ENCODE results near the gene CCDC149.

The CCDC149 gene

DNA sequence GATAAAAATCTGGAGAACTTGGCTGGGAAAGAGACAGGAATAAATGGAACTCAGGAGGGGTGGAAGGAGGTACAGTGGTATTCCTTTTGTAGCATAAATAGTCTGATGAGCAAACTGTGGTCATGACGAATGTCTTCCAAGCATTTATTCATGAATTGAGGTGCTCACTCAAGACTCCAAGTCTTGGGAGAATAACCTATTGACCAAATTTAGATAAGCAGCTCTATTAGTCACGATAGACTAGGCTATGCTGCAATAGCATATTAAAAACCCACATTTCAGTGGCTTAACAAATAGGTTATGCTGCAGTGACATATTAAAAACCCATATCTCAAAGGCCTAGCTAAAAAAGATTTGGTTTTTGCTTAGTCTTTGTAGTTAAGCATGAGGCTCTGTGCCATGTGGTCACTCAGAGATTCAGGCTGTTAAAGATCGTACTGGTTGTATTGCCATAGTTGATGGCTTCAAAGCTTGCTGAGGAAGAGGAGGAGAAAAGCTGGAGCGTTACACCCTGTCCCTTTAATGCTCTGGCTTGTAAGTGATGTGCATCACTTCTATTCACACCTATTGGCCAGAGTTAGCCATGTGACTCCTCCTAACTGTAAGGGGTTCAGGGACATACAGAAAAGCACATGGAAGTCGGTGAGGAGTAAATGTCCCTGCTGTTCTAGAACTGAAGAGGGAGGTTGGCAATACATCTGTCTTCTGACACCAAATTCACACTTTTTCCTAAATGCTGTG, 24.5 kb upstream of the CCDC149 start:
- TF ChIP-seq CTCF (conservative IDR thresholded peaks at IDR 0.05; ENCODE audit: low read length): no peak
- DNase-seq (ENCODE audit: low read depth): no peak
- H3K4me3 ChIP-seq (ENCODE audit: low read length): no peak overlapping the region

DNA sequence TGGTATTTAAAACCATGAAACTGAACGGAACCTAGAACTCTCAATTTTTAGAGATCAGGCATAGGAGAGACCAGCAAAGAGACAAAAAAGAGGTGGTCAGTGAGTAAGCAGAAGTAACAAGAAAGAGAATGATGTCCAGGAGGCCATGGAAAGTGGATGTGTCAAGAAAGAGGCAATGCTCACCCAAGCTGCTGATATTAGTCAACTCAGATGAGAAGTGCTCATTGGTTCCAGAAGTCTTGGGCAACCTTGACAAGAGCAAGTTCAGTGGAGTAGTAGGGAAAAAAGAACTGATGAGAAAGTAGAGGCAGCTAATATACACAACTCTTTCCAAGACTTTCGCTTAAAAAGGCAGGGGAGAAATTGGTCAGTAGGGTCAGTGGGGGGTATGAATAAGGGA, 23.0 kb upstream of the CCDC149 start:
- TF ChIP-seq CTCF (conservative IDR thresholded peaks at IDR 0.05; ENCODE audit: low read length): no peak
- DNase-seq (ENCODE audit: low read depth): no peak
- no peak overlapping the region for H3K4me3 ChIP-seq (ENCODE audit: low read length)

GRCh38 chr4:24934311-24934710, 21.5 kb upstream of the CCDC149 start:
- DNase-seq (ENCODE audit: low read depth): no peak
- no peak overlapping the region for H3K4me3 ChIP-seq (ENCODE audit: low read length)
- TF ChIP-seq CTCF (conservative IDR thresholded peaks at IDR 0.05; ENCODE audit: low read length): no peak

DNA sequence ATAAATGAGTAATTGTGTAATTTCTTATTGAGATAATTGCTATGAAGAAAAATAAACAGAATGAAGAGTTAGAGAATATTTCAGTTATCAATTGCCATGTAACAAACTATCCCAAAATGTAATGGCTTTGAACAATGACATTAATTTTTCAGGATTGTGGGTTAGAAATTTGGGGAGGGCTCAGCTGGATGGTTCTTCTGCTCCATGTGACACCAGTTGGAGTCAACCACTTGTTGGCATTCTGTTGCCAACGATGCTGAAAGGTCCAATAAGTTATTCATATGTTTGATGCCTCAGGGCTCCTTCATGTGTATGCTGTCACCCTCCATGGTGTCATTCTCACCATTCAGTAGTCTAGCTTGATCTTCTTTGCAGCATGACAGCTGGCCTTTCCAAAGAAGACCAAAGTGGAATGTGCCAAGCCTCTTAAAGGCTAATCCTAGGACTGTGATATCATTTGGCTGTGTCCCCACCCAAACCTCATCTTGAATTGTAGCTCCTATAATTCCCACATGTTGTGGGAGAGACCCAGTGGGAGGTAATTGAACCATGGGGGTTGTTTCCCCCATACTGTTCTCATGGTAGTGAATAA, 20.9 kb upstream of the CCDC149 start:
- TF ChIP-seq CTCF (conservative IDR thresholded peaks at IDR 0.05; ENCODE audit: low read length): no peak
- no peak overlapping the region for H3K4me3 ChIP-seq (ENCODE audit: low read length)
- no peak for DNase-seq (ENCODE audit: low read depth)

GRCh38 chr4:24932515-24933225, 19.8 kb upstream of the CCDC149 start:
- TF ChIP-seq CTCF (conservative IDR thresholded peaks at IDR 0.05; ENCODE audit: low read length): no peak
- DNase-seq (ENCODE audit: low read depth): peak; percentile 10
- no peak overlapping the region for H3K4me3 ChIP-seq (ENCODE audit: low read length)

- peak; percentile 47 for DNase-seq (ENCODE audit: low read depth)
- H3K4me3 ChIP-seq (ENCODE audit: low read length): no peak overlapping the region
- no peak for TF ChIP-seq CTCF (conservative IDR thresholded peaks at IDR 0.05; ENCODE audit: low read length)
Measured at GRCh38 chr4:24930151-24930550, 17.3 kb upstream of the CCDC149 start.
